ENCODE results near the gene SLC17A5.

Gene SLC17A5

GRCh38 chr6:73669005-73669404 is 15.2 kb upstream of the SLC17A5 start:
- H2AFZ ChIP-seq (ENCODE audit: low read depth, low read length) = no peak overlapping the region
- no peaks in the 10 kb centered on the region for H3K36me3 ChIP-seq (ENCODE audit: insufficient read depth, low read length)
- no peak overlapping the region for H3K9ac ChIP-seq (ENCODE audit: low read depth, low read length)
- no peak for ATAC-seq (ENCODE audit: insufficient read depth, low read depth)
- no peak overlapping the region for H3K27ac ChIP-seq (ENCODE audit: low read length)
- no peaks in the 10 kb centered on the region for H4K20me1 ChIP-seq (ENCODE audit: insufficient read depth, low read length)
- no peaks in the 10 kb centered on the region for H3K27me3 ChIP-seq (ENCODE audit: insufficient read depth, low read length, poor library complexity)
- H3K9me3 ChIP-seq (ENCODE audit: insufficient read depth, low read length, severe bottlenecking) = no peaks in the 10 kb centered on the region
- H3K4me3 ChIP-seq (ENCODE audit: low read depth in 1 of 2, low read length in 2 of 2) = no peak overlapping the region
- H3K4me1 ChIP-seq (ENCODE audit: insufficient read depth, low read length) = no peaks in the 10 kb centered on the region
- TF ChIP-seq EZH2 (IDR thresholded peaks at IDR 0.05; ENCODE audit: borderline replicate concordance, low read depth, low read length, severe bottlenecking) = no peak
- TF ChIP-seq, protein P1, sequence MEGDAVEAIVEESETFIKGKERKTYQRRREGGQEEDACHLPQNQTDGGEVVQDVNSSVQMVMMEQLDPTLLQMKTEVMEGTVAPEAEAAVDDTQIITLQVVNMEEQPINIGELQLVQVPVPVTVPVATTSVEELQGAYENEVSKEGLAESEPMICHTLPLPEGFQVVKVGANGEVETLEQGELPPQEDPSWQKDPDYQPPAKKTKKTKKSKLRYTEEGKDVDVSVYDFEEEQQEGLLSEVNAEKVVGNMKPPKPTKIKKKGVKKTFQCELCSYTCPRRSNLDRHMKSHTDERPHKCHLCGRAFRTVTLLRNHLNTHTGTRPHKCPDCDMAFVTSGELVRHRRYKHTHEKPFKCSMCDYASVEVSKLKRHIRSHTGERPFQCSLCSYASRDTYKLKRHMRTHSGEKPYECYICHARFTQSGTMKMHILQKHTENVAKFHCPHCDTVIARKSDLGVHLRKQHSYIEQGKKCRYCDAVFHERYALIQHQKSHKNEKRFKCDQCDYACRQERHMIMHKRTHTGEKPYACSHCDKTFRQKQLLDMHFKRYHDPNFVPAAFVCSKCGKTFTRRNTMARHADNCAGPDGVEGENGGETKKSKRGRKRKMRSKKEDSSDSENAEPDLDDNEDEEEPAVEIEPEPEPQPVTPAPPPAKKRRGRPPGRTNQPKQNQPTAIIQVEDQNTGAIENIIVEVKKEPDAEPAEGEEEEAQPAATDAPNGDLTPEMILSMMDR (IDR thresholded peaks at IDR 0.05; ENCODE audit: borderline replicate concordance, extremely low read depth, low read length, poor library complexity, severe bottlenecking) = no peak
- H3K4me2 ChIP-seq (ENCODE audit: insufficient read depth, low read length) = no peak overlapping the region
- no peak for DNase-seq
- no peaks in the 10 kb centered on the region for H3K79me2 ChIP-seq (ENCODE audit: insufficient read depth, low read length)

DNA sequence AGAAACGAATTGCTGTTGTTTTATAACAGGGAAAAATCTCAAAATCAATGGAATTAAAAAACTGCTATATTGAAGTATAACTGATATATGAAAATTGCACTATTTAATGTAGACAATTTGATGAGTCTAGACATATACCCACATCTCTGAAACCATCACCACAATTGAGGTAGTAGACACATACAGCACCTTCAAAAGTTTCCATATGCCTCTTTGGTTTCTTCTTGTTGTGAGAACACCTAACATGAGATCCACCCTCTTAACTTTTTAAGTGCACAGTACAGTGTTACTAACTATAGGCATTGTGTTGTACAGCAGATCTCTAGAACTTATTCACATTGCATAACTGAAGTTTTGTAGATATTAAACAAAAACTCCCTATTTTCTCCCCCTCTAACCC is 14.0 kb upstream of the SLC17A5 start:
- H3K27me3 ChIP-seq (ENCODE audit: insufficient read depth, low read length, poor library complexity) = no peaks in the 10 kb centered on the region
- H4K20me1 ChIP-seq (ENCODE audit: insufficient read depth, low read length) = no peaks in the 10 kb centered on the region
- no peak for ATAC-seq (ENCODE audit: insufficient read depth, low read depth)
- no peaks in the 10 kb centered on the region for H3K4me1 ChIP-seq (ENCODE audit: insufficient read depth, low read length)
- no peak overlapping the region for H3K4me3 ChIP-seq (ENCODE audit: low read depth in 1 of 2, low read length in 2 of 2)
- H3K79me2 ChIP-seq (ENCODE audit: insufficient read depth, low read length) = no peaks in the 10 kb centered on the region
- H3K4me2 ChIP-seq (ENCODE audit: insufficient read depth, low read length) = no peak overlapping the region
- H3K9me3 ChIP-seq (ENCODE audit: insufficient read depth, low read length, severe bottlenecking) = no peaks in the 10 kb centered on the region
- no peak for TF ChIP-seq EZH2 (IDR thresholded peaks at IDR 0.05; ENCODE audit: borderline replicate concordance, low read depth, low read length, severe bottlenecking)
- TF ChIP-seq, protein P1 (IDR thresholded peaks at IDR 0.05; ENCODE audit: borderline replicate concordance, extremely low read depth, low read length, poor library complexity, severe bottlenecking) = no peak
- DNase-seq = no peak
- no peak overlapping the region for H3K27ac ChIP-seq (ENCODE audit: low read length)
- no peak overlapping the region for H3K9ac ChIP-seq (ENCODE audit: low read depth, low read length)
- no peak overlapping the region for H2AFZ ChIP-seq (ENCODE audit: low read depth, low read length)
- no peaks in the 10 kb centered on the region for H3K36me3 ChIP-seq (ENCODE audit: insufficient read depth, low read length)

DNA sequence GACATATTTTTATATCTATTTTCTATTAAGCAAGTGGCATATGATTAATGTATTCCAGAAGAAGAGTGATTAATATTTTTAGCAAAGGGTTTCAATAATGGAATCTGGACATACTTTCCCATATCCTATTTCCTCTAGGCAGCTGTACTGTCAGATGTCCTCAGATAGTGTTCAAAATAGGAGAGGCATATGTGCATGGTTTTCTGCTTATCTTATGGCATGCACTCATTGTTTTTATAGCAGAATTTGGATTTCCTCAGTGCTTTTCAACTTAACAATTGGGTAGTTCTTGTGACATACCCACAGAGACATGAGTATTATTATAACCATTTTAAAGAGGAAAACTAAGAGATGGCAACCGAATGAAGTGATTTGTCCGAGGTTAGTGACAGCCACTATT is 12.6 kb upstream of the SLC17A5 start:
- Histone ChIP-seq H3K4me3 (ENCODE audit: low read depth in 1 of 2, low read length in 2 of 2) (no peak overlapping the region), H3K27me3 (ENCODE audit: insufficient read depth, low read length, poor library complexity) (no peaks in the 10 kb centered on the region), H3K9ac (ENCODE audit: low read depth, low read length) (no peak overlapping the region), H2AFZ (ENCODE audit: low read depth, low read length) (no peak overlapping the region), H3K36me3 (ENCODE audit: insufficient read depth, low read length) (no peaks in the 10 kb centered on the region), H3K79me2 (ENCODE audit: insufficient read depth, low read length) (no peaks in the 10 kb centered on the region), H3K27ac (ENCODE audit: low read length) (no peak overlapping the region), H3K9me3 (ENCODE audit: insufficient read depth, low read length, severe bottlenecking) (no peaks in the 10 kb centered on the region), H3K4me2 (ENCODE audit: insufficient read depth, low read length) (no peak overlapping the region), H3K4me1 (ENCODE audit: insufficient read depth, low read length) (no peaks in the 10 kb centered on the region), H4K20me1 (ENCODE audit: insufficient read depth, low read length) (no peaks in the 10 kb centered on the region)
- no peak for ATAC-seq (ENCODE audit: insufficient read depth, low read depth)
- no peak for DNase-seq
- TF ChIP-seq, protein P1 (IDR thresholded peaks at IDR 0.05; ENCODE audit: borderline replicate concordance, extremely low read depth, low read length, poor library complexity, severe bottlenecking) = no peak
- no peak for TF ChIP-seq EZH2 (IDR thresholded peaks at IDR 0.05; ENCODE audit: borderline replicate concordance, low read depth, low read length, severe bottlenecking)
